ENCODE measurements around the gene DAAM1.

Gene DAAM1

DNA sequence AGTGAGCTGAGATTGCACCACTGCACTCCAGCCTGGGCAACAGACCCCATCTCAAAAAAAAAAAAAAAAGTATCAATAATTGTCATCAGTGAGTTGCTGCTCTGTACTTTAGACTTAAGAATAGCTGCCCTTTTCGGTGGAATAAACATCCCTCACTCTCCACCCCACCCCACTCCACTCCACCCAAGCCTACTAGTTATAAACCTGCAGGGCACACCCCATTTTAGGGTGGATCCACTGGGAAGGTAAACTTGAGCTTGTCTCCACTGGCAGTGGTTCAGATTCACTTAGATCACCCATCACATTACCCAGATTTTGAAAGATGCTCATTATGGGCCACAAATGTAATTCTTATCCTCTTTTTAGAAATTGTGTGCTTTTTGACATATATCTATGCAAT is 170.3 kb downstream of the DAAM1 start:
- H3K4me3 ChIP-seq (replicated peaks; ENCODE audit: low read depth, low read length), result no peak overlapping the region
- TF ChIP-seq CTCF (IDR thresholded peaks at IDR 0.05; ENCODE audit: low read length, missing control alignments), result no peak
- DNase-seq (ENCODE audit: low read depth), result no peak

DNA sequence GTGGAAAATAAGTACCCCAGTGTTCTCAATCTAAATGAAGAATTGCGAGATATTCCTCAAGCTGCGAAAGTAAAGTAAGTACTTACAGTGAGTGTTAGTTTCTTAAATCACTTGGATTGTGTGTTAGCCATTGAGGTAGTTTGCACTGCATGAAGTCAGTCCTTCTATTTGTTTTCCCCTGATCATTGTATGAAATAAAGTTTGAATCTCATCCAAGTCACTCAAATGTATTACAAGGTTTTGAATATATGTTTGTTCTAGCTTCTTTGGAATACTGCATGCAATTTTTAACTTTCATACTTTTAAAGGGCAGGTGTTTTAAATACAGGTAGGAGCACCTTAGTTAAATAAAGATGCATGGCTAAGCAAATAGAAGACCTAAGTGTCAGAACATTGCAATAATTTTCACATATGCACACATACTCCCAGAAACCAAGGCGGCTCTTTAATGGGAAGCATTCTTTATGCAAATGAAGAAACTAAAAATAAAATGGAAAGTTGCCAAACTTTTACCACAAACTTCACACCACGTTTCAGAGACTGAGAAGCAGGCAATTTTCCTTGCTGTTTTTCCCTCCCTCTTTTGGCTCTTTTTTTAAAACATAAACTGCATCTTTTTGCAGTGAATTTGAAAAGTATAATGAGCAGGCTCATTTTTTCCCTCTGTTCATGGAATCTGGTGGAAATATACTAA is 171.1 kb downstream of the DAAM1 start:
- no peak for DNase-seq (ENCODE audit: low read depth)
- TF ChIP-seq CTCF (IDR thresholded peaks at IDR 0.05; ENCODE audit: low read length, missing control alignments), result no peak
- no peak overlapping the region for H3K4me3 ChIP-seq (replicated peaks; ENCODE audit: low read depth, low read length)

- no peak for TF ChIP-seq CTCF (IDR thresholded peaks at IDR 0.05; ENCODE audit: low read length, missing control alignments)
- no peak overlapping the region for H3K4me3 ChIP-seq (replicated peaks; ENCODE audit: low read depth, low read length)
- DNase-seq (ENCODE audit: low read depth), result no peak
Measured at GRCh38 chr14:59360233-59360632, 171.8 kb downstream of the DAAM1 start.

DNA sequence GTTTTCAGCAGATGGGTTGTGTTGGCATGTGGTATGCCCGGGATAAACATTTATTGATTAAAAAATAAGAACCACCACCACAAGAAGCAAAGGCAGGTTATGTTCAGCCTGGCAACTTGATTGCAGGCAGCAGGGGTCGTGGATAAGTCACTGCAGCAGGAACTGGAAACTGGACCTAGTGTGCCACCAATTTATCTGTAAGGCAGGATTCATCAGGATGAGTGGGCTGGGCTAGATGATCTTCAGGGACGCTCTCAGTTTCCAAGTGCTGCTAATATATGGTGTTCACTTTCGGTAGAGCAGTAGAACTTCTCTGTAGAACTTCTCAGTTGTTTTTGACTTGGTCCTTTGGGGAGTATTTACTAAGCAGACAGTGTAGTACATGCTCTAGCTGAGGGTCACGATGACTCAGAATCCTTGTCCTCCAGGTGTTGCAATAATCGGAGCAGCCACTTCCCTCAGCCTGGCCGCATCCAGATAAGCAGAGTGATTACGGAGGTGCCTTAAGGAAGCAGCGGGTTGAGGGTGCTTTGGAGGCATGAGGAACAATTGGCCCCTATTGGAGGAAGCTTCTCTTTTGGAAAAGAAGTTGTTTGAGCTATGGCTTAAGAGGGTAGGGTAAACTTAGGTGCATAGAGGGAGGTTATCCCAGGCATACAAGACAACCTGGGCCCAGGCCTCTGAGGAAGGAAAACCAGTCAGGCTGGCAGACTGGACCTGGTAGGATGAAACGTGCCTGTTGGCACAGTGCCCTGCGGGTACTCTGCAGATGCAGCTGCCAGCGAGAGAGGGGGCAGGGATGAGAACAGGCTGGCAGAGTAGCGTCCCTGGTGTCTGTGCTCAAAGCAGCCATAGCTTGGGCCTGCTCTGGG is 172.7 kb downstream of the DAAM1 start:
- TF ChIP-seq CTCF (IDR thresholded peaks at IDR 0.05; ENCODE audit: low read length, missing control alignments), result no peak
- DNase-seq (ENCODE audit: low read depth), result peak; percentile 92
- H3K4me3 ChIP-seq (replicated peaks; ENCODE audit: low read depth, low read length), result no peak overlapping the region

- DNase-seq (ENCODE audit: low read depth), result peak; percentile 54
- no peak for TF ChIP-seq CTCF (IDR thresholded peaks at IDR 0.05; ENCODE audit: low read length, missing control alignments)
- H3K4me3 ChIP-seq (replicated peaks; ENCODE audit: low read depth, low read length), result no peak overlapping the region
Measured at GRCh38 chr14:59362513-59362912, 174.0 kb downstream of the DAAM1 start.

- TF ChIP-seq CTCF (IDR thresholded peaks at IDR 0.05; ENCODE audit: low read length, missing control alignments), result no peak
- DNase-seq (ENCODE audit: low read depth), result peak; percentile 54
- H3K4me3 ChIP-seq (replicated peaks; ENCODE audit: low read depth, low read length), result peak overlapping the region; percentile 29
Measured at GRCh38 chr14:59363531-59364226, 175.2 kb downstream of the DAAM1 start.

Measured in fibroblast of pulmonary artery (primary cell).